ENCODE results near the gene CCDC12. TPM values are rescaled to one million over a fixed set of nuclear protein-coding genes. Genes with fewer than 3 reads are reported as not detected.

The CCDC12 gene
- total RNA-seq, 4 donors from 2014 or later = 43.2 to 60.6 (median 51.8) TPM

GRCh38 chr3:46881596-46882376, 94.8 kb downstream of the CCDC12 start:
- H3K9me3 ChIP-seq = no peaks in the 10 kb centered on the region
- H3K4me1 ChIP-seq = peaks cover 10 to 36% of the 10 kb centered on the region in 2 donors
- DNase-seq = no peak
- intact Hi-C loops (cut with DNase I) = no loop called here
- no peaks in the 10 kb centered on the region for H3K36me3 ChIP-seq
- H3K4me3 ChIP-seq (replicated peaks in 1 of 3) = peak overlapping the region in 2 of 3 donors; percentile 10 to 40
- H3K27me3 ChIP-seq = no peaks in the 10 kb centered on the region
- TF ChIP-seq POLR2A (IDR thresholded peaks at IDR 0.05) = no peak
- TF ChIP-seq, protein P1, sequence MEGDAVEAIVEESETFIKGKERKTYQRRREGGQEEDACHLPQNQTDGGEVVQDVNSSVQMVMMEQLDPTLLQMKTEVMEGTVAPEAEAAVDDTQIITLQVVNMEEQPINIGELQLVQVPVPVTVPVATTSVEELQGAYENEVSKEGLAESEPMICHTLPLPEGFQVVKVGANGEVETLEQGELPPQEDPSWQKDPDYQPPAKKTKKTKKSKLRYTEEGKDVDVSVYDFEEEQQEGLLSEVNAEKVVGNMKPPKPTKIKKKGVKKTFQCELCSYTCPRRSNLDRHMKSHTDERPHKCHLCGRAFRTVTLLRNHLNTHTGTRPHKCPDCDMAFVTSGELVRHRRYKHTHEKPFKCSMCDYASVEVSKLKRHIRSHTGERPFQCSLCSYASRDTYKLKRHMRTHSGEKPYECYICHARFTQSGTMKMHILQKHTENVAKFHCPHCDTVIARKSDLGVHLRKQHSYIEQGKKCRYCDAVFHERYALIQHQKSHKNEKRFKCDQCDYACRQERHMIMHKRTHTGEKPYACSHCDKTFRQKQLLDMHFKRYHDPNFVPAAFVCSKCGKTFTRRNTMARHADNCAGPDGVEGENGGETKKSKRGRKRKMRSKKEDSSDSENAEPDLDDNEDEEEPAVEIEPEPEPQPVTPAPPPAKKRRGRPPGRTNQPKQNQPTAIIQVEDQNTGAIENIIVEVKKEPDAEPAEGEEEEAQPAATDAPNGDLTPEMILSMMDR (IDR thresholded peaks at IDR 0.05) = no peak
- peak overlapping the region in 1 of 3 donors; percentile 72 for H3K27ac ChIP-seq
- 2 to 3% methylated on average over 28 to 39 of the region's 83 CpGs for WGBS, 2 donors

DNA sequence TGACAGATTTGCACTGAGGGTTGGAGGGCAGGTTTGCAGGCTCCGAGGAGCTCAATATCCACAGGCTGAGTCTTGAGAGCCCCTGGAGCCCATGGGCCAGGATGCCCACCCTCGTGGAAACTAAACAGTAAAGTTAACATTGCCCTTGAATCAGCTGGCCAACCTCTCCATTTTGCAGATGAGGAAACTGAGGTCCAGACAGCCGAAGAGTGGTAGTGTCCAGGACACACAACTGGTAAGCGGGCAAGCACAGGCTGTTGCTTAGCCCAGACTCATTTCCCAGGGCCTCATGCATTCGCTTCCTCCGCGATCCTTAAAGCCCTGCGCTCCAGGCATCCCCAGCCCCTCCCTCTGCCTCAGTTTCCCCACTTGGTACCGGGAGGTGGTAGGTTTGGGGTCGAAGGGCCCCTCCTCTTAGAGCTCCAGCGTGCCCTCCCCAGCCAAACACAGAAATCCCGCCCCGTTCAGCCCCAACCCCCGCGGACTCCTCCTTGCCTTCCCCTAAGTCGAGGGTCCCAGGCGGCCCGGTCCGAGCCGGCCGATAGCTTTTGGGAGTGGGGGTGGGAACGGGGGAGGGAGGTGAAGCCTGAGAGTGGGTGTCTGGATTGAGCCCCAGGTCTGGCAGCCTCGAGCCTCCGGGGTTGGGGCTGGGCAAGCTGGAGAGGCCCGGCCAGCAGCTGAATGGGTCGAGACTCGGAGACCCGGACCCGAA, 95.5 kb downstream of the CCDC12 start:
- intact Hi-C loops (cut with DNase I) = no loop called here
- H3K4me3 ChIP-seq (replicated peaks in 1 of 3) = peak overlapping the region in 1 of 3 donors; percentile 40
- DNase-seq = no peak
- WGBS, 2 donors = 38 to 42% methylated on average over 26 to 29 of the region's 29 CpGs
- peaks cover 10 to 36% of the 10 kb centered on the region in 2 donors for H3K4me1 ChIP-seq
- H3K27ac ChIP-seq = peak overlapping the region in 1 of 3 donors; percentile 72
- H3K27me3 ChIP-seq = no peaks in the 10 kb centered on the region
- H3K9me3 ChIP-seq = no peaks in the 10 kb centered on the region
- TF ChIP-seq, protein P1 (IDR thresholded peaks at IDR 0.05) = no peak
- no peak for TF ChIP-seq POLR2A (IDR thresholded peaks at IDR 0.05)
- H3K36me3 ChIP-seq = no peaks in the 10 kb centered on the region

DNA sequence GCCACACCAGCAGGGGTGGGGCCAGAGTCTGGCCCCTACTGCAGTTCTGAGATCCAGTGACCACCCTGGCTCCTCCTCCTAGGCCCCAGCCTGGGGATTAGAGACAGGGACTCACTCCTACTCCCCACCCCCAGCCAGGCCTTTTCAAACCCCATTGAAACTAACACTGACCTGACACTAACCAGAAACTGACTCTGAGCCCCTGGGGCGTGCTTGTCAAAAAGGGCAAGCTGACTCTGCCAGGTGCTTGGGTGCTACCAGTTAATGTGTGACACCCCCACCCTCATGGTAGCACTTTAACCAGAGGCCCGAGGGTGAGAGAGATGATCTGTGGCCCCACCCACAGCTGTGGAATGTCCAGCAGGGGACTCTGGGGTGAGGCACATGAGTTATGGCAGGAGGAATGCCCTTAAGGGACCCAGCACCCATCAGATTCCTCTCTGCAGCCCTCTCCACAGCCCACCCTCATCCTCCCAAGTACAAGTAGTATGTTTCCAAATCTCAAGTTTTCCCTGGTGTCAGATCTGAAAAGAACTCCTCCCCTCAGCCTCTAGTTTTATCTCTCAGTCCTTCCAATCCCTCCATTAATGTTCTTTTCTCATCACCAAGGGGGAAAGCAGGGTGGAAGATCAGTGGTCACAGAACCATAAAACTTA, 97.6 kb downstream of the CCDC12 start:
- Histone ChIP-seq H3K27me3 (no peaks in the 10 kb centered on the region), H3K27ac (no peak overlapping the region), H3K4me3 (replicated peaks in 1 of 3) (no peak overlapping the region), H3K4me1 (peaks cover 22 to 50% of the 10 kb centered on the region in 2 donors), H3K36me3 (no peaks in the 10 kb centered on the region), H3K9me3 (no peaks in the 10 kb centered on the region)
- no peak for TF ChIP-seq POLR2A (IDR thresholded peaks at IDR 0.05)
- TF ChIP-seq, protein P1 (IDR thresholded peaks at IDR 0.05) = no peak
- 54 to 64% methylated on average over 2 of the region's 2 CpGs for WGBS, 2 donors
- no peak for DNase-seq
- intact Hi-C loops (cut with DNase I) = no loop called here

- Histone ChIP-seq H3K9me3 (no peaks in the 10 kb centered on the region), H3K36me3 (no peaks in the 10 kb centered on the region), H3K4me1 (peaks cover 27 to 53% of the 10 kb centered on the region in 2 donors), H3K27ac (no peak within 1 kb of the TSS), H3K27me3 (no peaks in the 10 kb centered on the region), H3K4me3 (replicated peaks in 1 of 3) (no peak within 1 kb of the TSS)
- no peak for DNase-seq
- intact Hi-C loops (cut with DNase I) = no loop called here
- 88 to 92% methylated on average over 5 to 7 of the region's 7 CpGs for WGBS, 2 donors
- no peak for TF ChIP-seq POLR2A (IDR thresholded peaks at IDR 0.05)
- TF ChIP-seq, protein P1 (IDR thresholded peaks at IDR 0.05) = no peak
Measured at GRCh38 chr3:46877406-46878125, 99.0 kb downstream of the CCDC12 start, which contains the start of gene PTH1R. Gene PTH1R (plus strand): TSS chr3:46877721. CDS start chr3:46883560, 5,839 bp downstream.

Measured in thyroid gland (tissue), 4 donors.